SK-N-SH (cell line): ENCODE measurements around the gene ACACA.

Experiments
- EP300 ChIP-seq, 2 experiments: IDR thresholded peaks; 2 replicates each; pipeline versions ENCODE4 v1.4.0 to v1.6.1; 2012; ENCODE audit warnings: borderline replicate concordance in 1 of 2, low read depth in 1 of 2, low read length in 1 of 2
- EZH2phosphoT487 ChIP-seq: fragments of 200-600 bp; sonication (generic); IDR thresholded peaks from 2 replicates; pipeline ENCODE4 v1.6.1; 2017; ENCODE audit warnings: low read depth, mixed run types, mild to moderate bottlenecking, antibody characterized with exemption, moderate library complexity, borderline replicate concordance
- GATA2 ChIP-seq: sonication (generic); formaldehyde crosslinking; IDR thresholded peaks from 2 replicates; pipeline ENCODE4 v1.5.0; 2020; ENCODE audit warnings: mild to moderate bottlenecking, missing genetic modification reagents
- JUND ChIP-seq: IDR thresholded peaks from 2 replicates; pipeline ENCODE4 v1.4.0; 2012
- MAX ChIP-seq: IDR thresholded peaks from 2 replicates; pipeline ENCODE4 v1.4.0; 2012; ENCODE audit warnings: low read depth
- POLR2AphosphoS5 ChIP-seq: IDR thresholded peaks from 2 replicates; pipeline ENCODE4 v1.6.1; 2012; ENCODE audit warnings: low read depth, low read length
- RAD21 ChIP-seq: IDR thresholded peaks from 2 replicates; pipeline ENCODE4 v1.6.1; 2012; ENCODE audit warnings: mild to moderate bottlenecking, low read length
- RFX5 ChIP-seq: IDR thresholded peaks from 2 replicates; pipeline ENCODE4 v1.6.1; 2012; ENCODE audit warnings: mild to moderate bottlenecking, improper control_type of control experiment, low read length
- SIN3A ChIP-seq: IDR thresholded peaks from 2 replicates; pipeline ENCODE4 v1.6.1; 2012; ENCODE audit warnings: low read depth, mild to moderate bottlenecking, low read length, moderate library complexity, borderline replicate concordance
- TCF12 ChIP-seq: IDR thresholded peaks from 2 replicates; pipeline ENCODE4 v1.4.0; 2012
- USF2 ChIP-seq: fragments of 150-350 bp; IDR thresholded peaks from 2 replicates; pipeline ENCODE4 v1.6.1; 2017; ENCODE audit warnings: antibody characterized with exemption, low read length, low read depth, borderline replicate concordance
- YY1 ChIP-seq: IDR thresholded peaks from 2 replicates; pipeline ENCODE4 v1.4.0; 2012; ENCODE audit warnings: low read depth, mild to moderate bottlenecking
- TF ChIP-seq, protein P1 (sequence below): fragments of 200-600 bp; sonication (generic); IDR thresholded peaks from 2 replicates; pipeline ENCODE4 v1.6.1; 2017; ENCODE audit warnings: antibody characterized with exemption, mild to moderate bottlenecking, moderate library complexity

DNA sequence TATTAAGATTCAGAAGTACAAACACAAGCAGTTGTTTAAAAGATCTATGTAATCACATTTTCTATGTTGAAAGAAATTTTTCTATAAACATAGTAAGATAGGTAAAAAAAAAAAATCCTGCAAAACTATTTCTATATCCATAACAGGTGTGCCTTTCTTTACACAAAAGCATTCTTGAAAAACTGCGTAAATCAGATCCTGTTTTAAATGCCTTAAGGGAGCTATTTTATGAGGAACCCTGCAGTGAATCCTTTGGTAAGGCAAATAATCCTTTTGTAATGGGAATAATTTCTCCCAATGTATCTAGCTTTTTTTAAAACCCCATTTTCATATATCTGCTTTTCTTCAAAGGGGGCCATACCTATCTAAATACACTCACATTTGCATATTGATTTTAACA, 300.6 kb downstream of the ACACA start:
- TF ChIP-seq YY1 (no peak), GATA2 (CRISPR knock-in tag) (no peak), MAX (no peak), TCF12 (no peak), JUND (no peak), RFX5 (no peak), USF2 (no peak), RAD21 (no peak), EP300 (IDR thresholded peaks at IDR 0.05; ENCODE audit: borderline replicate concordance in 1 of 2, low read depth in 1 of 2, low read length in 1 of 2) (no peak), POLR2AphosphoS5 (no peak), EZH2phosphoT487 (no peak), SIN3A (no peak)
- TF ChIP-seq, protein P1, sequence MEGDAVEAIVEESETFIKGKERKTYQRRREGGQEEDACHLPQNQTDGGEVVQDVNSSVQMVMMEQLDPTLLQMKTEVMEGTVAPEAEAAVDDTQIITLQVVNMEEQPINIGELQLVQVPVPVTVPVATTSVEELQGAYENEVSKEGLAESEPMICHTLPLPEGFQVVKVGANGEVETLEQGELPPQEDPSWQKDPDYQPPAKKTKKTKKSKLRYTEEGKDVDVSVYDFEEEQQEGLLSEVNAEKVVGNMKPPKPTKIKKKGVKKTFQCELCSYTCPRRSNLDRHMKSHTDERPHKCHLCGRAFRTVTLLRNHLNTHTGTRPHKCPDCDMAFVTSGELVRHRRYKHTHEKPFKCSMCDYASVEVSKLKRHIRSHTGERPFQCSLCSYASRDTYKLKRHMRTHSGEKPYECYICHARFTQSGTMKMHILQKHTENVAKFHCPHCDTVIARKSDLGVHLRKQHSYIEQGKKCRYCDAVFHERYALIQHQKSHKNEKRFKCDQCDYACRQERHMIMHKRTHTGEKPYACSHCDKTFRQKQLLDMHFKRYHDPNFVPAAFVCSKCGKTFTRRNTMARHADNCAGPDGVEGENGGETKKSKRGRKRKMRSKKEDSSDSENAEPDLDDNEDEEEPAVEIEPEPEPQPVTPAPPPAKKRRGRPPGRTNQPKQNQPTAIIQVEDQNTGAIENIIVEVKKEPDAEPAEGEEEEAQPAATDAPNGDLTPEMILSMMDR, result no peak
